Fibroblast of the aortic adventitia (primary cell): ENCODE data around the gene SCAMP2. TPM values are rescaled to one million over a fixed set of nuclear protein-coding genes. Genes with fewer than 3 reads are reported as not detected.
A peak's percentile ranks its signal among the peaks of the same experiment; 100 is the strongest.

Source experiments
- small RNA-seq: library from RNA; depleted of rRNA; stranded (forward); fragments of <200 nt; gene quantifications from one replicate; pipeline ENCODE3, GENCODE V24; 2012
- total RNA-seq: library from RNA; depleted of rRNA; stranded (reverse); fragments of >200 nt; gene quantifications from 2 replicates; pipeline ENCODE4 v1.2.3, GENCODE V29; 2012; ENCODE audit warnings: low replicate concordance

The SCAMP2 gene
- total RNA-seq, 1 donor, result 29.6 TPM

Small RNAs within 50 kb of the gene (small RNA-seq; reads per million reads assigned to genes)
- gene CPLX3 (not detected), gene MIR6882 (1.1 reads per million, percentile 38 among the genes with 10 or more reads in this experiment)

Other genes starting within 250 kb of the SCAMP2 start
- 11.3 and 16.6 TPM in 2 replicates for gene EDC3, start 177.3 kb downstream of the SCAMP2 start, total RNA-seq
- gene CYP1A1, start 147.8 kb downstream of the SCAMP2 start, total RNA-seq, result 0.63 TPM in 1 of 2 replicates, not detected in the other
- not detected in 2 replicates for gene CYP1A2, start 124.5 kb downstream of the SCAMP2 start, total RNA-seq
- gene CSK, start 91.3 kb downstream of the SCAMP2 start, total RNA-seq, result 8.0 and 28.1 TPM in 2 replicates
- gene LMAN1L, start 60.5 kb downstream of the SCAMP2 start, total RNA-seq, result not detected in 2 replicates
- gene CPLX3, start 46.7 kb downstream of the SCAMP2 start, total RNA-seq, result not detected in 2 replicates
- 15.1 and 17.7 TPM in 2 replicates for gene ULK3, start 30.2 kb downstream of the SCAMP2 start, total RNA-seq
- gene MPI, start 16.7 kb upstream of the SCAMP2 start, total RNA-seq, result 39.7 and 48.3 TPM in 2 replicates
- 22.7 and 35.9 TPM in 2 replicates for gene FAM219B, start 33.5 kb upstream of the SCAMP2 start, total RNA-seq
- 5.3 and 63.0 TPM in 2 replicates for gene COX5A, start 64.7 kb upstream of the SCAMP2 start, total RNA-seq
- 4.1 and 8.8 TPM in 2 replicates for gene RPP25, start 83.4 kb upstream of the SCAMP2 start, total RNA-seq
- 1.1 and 2.2 TPM in 2 replicates for gene SCAMP5, start 122.2 kb upstream of the SCAMP2 start, total RNA-seq
- 2.5 and 11.8 TPM in 2 replicates for gene PPCDC, start 150.2 kb upstream of the SCAMP2 start, total RNA-seq